DMS53 treated with DMSO at 0.1 percent for 48 hours (cell line): ENCODE results near the gene TMBIM4.
"Not testable (repeated sequence)": the region's sequence is repeated elsewhere in the genome, so short reads cannot be mapped to it uniquely, and the experiment has no call there.

ENCODE experiments used
- DNase-seq: peaks from one replicate; lab custom pipeline; 2025; ENCODE audit not compliant: unreplicated experiment; lab: John Stamatoyannopoulos, UW

Gene TMBIM4

GRCh38 chr12:66187036-66187435 lies 17.2 kb upstream of the TMBIM4 start:
- DNase-seq, result no peak

DNA sequence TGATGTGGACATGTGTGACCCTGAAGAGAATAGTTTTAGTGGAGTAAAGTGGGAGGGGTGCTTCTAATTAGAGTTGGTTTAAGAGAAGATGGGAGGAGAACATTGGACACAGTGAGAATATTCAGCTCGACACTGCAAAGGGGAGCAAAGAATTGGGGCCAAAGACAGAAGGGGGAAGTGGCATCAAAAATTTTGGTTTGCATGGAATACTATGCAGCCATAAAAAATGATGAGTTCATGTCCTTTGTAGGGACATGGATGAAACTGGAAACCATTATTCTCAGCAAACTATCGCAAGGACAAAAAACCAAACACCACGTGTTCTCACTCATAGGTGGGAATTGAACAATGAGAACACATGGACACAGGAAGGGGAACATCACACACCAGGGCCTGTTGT lies 15.0 kb upstream of the TMBIM4 start:
- DNase-seq, result not testable (repeated sequence)

- no peak for DNase-seq
Measured at GRCh38 chr12:66182956-66183355, 13.2 kb upstream of the TMBIM4 start.

DNA sequence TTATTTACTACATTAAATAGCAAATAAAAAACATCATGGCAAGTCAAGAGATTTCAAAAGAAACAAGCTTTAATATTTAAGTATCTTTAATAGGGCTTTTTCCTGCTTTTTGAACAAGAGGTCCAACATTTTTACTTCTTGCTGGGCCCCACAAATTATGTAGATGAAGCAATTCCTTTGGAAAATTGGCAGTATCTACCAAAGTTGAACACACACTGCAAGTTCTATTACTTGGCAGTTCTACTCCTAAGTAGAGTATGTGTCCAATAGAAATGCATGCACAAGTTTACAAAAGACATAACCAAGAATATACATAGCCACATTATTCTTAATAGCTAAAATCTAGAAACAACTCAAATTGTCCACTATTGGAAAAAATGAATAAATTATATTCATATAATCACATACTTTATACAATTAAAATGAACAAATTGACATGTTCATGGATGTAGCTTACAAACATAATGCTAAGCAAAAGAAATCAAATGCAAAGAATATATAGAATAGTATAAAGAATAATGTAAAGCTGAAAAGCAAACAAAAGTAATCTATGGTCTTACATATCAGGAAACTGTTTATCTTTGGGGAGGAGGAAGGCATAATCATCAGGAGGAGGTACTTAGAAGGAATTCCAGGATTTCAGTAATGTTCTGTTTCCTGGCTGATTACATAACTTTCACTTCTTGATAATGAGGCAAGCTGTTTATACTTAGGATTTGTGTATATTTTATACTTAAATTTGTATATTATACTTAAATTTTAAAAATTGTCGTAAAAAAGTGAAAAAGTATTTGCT lies 6.5 kb upstream of the TMBIM4 start:
- no peak for DNase-seq

DNA sequence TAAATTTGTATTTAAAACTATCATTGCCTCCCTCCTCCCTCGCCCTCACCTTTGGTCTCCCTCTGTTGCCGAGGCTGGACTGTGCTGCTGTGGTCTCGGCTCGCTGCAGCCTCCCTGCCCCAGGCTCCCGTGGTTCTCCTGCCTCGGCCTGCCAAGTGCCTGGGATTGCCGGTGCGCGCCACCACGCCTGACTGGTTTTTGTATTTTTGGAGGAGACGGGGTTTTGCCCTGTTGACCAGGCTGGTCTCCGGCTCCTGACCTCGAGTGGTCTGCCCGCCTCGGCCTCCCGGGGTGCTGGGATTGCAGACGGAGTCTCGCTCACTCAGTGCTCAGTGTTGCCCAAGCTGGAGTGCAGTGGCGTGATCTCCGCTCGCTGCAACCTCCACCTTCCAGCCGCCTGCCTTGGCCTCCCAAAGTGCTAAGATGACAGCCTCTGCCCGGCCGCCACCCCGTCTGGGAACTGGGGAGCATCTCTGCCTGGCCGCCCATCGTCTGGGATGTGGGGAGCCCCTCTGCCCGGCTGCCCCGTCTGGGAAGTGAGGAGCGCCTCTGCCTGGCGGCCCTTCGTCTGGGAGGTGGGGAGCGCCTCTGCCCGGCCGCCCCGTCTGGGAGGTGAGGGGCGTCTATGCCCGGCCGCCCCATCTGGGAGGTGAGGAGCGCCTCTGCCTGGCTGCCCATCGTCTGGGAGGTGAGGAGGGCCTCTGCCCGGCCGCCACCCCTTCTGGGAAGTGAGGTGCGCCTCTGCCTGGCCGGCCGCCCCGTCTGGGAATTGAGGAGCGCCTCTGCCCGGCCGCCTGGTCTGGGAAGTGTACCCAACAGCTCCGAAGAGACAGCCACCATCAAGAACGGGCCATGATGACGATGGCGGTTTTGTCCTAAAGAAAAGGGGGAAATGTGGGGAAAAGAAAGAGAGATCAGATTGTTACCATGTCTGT lies 4.9 kb upstream of the TMBIM4 start:
- DNase-seq, result not testable (repeated sequence)

GRCh38 chr12:66170606-66171005 lies 810 bp upstream of the TMBIM4 start:
- no peak for DNase-seq

DNA sequence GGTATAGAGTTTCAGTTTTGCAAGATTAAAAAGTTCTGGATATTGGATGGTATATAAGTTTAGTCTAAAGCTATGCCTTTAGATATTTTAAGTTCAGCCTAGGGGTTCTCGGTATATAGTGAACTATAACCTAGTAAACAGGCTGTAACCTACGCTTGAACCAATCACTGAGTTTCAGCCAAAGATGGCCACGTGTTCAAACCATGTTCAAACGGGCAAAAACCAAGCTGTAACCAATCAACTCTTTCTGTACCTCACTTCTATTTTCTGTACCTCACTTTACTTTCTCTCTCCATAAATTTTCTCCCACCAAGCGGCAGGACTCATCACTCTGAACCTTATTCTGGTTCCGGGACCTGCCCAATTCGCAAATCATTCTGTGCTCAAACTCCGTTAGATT lies 1.4 kb downstream of the TMBIM4 start:
- DNase-seq, result no peak

- no peak for DNase-seq
Measured at GRCh38 chr12:66166561-66166960, 3.2 kb downstream of the TMBIM4 start.

- no peak for DNase-seq
Measured at GRCh38 chr12:66165141-66165540, 4.7 kb downstream of the TMBIM4 start.

- DNase-seq, result no peak
Measured at GRCh38 chr12:66164349-66164821, 5.4 kb downstream of the TMBIM4 start.

GRCh38 chr12:66163289-66163688 lies 6.5 kb downstream of the TMBIM4 start:
- no peak for DNase-seq

DNA sequence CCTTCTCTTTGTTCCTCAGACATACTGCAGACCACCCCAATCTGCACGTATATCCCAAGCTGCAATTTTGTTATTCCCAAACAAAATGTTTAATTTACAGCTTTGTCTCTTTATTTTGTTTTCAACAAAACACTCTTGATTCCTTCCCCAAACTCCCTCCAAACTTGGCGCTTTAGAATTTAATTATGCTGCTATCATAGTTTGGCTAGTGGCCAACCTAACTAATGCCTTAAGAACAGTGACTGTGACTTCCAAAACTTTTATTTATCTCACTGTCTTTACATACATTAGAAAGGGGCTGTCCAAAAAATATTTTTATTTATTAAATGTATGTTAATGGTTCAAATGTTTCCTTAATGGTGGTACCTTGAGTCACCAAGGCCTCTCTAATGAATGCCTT lies 7.1 kb downstream of the TMBIM4 start:
- DNase-seq, result no peak

DNA sequence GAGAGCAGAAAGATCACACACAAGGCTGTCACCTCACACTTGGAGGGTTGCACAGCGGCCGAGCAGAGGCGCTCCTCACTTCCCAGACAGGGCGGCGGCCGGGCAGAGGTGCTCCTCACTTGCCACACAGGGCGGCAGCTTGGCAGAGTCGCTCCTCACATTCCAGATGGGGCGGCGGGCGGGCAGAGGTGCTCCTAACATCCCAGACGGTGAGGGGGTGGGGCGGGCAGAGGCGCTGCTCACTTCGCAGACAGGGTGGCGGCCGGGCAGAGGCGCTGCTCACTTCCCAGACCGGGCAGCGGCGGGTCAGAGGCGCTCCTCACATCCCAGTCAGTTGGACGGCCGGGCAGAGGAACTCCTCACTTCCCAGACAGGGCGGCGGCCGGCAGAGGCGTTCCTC lies 9.1 kb downstream of the TMBIM4 start:
- no peak for DNase-seq

DNA sequence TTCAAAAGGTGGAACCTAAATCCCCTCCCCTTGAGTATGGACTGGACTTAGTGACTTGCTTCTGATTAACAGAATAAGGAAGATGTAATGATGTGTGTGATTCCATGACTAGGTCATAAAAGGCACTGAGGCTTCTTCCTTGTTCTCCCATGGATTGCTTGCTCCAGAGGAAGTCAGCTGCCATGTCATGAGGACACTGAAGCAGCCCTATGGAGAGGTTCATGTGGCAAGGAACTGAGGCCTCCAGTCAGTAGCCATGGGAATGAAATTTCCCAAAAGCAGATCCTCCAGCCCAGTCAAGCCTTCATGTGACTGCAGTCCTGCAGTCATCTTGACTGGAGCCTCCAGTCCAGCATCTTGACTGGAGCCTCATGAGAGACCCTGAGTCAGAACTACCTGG lies 10.7 kb downstream of the TMBIM4 start:
- no peak for DNase-seq

- DNase-seq, result no peak
Measured at GRCh38 chr12:66156654-66157053, 13.1 kb downstream of the TMBIM4 start.

GRCh38 chr12:66154776-66155175 lies 15.0 kb downstream of the TMBIM4 start:
- DNase-seq, result no peak

DNA sequence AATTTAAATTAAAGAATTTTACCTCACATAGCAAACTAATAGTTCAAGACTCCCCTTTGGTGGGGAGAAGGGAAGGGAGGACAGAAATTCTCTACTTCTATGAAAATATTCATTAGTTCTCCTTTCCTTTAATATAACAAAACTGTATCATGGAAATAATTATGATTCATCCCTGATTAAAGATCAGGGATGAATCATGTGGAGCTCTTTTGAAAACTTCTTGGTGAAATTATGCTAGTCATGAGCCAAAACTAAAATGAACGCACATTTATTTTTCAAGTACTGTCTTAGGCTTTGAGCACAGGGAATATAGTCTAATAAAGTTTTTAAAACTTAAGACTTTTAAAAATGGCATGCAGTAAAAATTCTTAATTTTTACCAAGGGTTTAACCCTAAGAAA lies 17.1 kb downstream of the TMBIM4 start:
- no peak for DNase-seq

DNA sequence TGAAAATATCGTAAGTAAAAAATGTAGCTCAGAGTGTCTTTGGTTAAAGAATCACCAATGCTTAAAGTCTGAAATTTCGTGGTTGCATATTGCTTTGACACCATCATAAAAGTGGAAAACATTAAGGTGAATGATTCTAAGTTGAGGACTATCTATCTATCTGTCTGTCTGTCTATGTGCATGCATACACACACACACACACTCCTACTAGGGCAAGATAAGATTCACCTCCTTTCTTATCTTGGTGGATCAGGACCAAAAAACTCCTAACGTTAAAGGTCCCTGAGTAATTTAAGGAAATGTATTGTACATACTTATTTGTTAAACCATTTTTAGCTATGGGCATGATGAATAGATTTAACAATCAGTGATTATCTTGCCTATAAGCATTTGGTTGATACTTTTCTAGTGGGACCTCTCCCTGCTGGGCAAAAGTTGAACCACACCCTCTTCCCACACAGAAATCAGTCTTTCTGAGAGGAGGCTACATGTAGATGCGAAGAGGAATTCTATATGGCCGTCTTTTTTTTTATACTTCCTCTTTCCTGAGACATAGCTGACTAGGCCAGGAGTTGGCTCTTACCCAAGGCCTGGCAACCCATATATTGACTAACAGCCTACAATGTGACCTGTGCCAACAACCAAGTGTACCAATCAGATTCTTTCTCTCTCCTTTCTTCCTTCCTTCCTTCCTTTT lies 19.9 kb downstream of the TMBIM4 start:
- no peak for DNase-seq

GRCh38 chr12:66144791-66145754 lies 24.7 kb downstream of the TMBIM4 start:
- DNase-seq, result peak; percentile 81

DNA sequence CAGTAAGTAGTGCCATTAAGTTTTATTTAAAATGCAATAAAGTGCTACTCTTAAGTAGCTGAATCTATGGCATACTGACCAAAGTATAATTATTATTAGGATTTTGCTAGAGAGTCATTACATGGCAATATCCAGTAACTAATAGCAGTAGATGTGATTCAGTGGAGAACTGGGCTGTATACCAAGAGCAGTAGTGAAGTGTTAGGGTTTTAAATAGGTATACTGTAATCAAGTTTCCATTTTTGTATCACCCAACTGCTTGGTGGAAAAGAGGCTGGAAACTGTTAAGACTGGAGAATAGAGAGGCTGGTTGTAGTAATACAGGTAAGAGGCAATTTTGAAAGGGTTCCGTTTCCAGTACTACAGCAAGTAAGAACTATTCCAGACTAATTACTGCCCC lies 25.9 kb downstream of the TMBIM4 start:
- no peak for DNase-seq
